Measurements from ENCODE around the gene EDAR. TPM values are rescaled to one million over a fixed set of nuclear protein-coding genes. Genes with fewer than 3 reads are reported as not detected.

EDAR gene
- total and polyA plus RNA-seq, 9 of the 15 experiments (the other 6 are each of a cell fraction or from before 2014, with no cell fraction given) = 0.01 TPM; not detected in 8

DNA sequence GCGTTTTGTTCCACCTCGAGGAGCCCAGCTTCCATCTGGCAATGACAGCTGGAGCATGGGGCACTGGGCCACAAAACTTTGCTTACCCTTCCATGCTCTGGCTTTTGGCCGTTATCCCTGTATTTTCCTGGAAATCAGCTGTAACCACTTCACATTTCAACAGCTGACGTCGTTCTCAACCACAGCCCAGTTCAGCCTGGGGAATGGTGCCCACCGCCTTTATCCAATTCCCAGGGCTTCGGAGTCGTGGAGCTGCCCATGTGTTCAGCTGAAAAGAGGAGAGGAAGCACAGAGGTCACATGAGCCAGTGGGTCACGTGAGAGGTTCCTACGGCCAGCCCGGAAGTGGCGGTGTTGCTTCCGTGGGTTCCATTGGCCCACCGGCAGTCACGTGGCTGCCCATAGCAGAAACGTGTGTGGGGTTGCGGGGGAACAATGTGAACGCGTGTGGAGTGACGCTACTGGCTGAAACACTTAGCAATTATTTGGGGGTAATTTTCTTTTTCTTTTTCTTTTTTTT is 16.7 kb upstream of the EDAR start (continued):
- TF ChIP-seq, protein P1, sequence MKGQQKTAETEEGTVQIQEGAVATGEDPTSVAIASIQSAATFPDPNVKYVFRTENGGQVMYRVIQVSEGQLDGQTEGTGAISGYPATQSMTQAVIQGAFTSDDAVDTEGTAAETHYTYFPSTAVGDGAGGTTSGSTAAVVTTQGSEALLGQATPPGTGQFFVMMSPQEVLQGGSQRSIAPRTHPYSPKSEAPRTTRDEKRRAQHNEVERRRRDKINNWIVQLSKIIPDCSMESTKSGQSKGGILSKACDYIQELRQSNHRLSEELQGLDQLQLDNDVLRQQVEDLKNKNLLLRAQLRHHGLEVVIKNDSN (CRISPR knock-in tag; IDR thresholded peaks at IDR 0.05) = peak; percentile 95
- TF ChIP-seq SREBF2 (CRISPR knock-in tag; IDR thresholded peaks at IDR 0.05) = no peak
- no peak for TF ChIP-seq ZNF232 (CRISPR knock-in tag; IDR thresholded peaks at IDR 0.05)
- TF ChIP-seq MYC (IDR thresholded peaks at IDR 0.05; ENCODE audit: low read depth, low read length) = 0 out of 2 replicates have a peak, but pooled peaks have one; percentile 14
- no peak for TF ChIP-seq MYC (CRISPR knock-in tag; IDR thresholded peaks at IDR 0.05; ENCODE audit: borderline replicate concordance, low read depth)
- TF ChIP-seq SETDB1 (IDR thresholded peaks at IDR 0.05; ENCODE audit: low read length) = no peak
- no peak for TF ChIP-seq ZNF263 (CRISPR knock-in tag; IDR thresholded peaks at IDR 0.05; ENCODE audit: borderline replicate concordance)
- TF ChIP-seq, protein P2, sequence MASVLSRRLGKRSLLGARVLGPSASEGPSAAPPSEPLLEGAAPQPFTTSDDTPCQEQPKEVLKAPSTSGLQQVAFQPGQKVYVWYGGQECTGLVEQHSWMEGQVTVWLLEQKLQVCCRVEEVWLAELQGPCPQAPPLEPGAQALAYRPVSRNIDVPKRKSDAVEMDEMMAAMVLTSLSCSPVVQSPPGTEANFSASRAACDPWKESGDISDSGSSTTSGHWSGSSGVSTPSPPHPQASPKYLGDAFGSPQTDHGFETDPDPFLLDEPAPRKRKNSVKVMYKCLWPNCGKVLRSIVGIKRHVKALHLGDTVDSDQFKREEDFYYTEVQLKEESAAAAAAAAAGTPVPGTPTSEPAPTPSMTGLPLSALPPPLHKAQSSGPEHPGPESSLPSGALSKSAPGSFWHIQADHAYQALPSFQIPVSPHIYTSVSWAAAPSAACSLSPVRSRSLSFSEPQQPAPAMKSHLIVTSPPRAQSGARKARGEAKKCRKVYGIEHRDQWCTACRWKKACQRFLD (CRISPR knock-in tag; IDR thresholded peaks at IDR 0.05) = 0 out of 2 replicates have a peak, but pooled peaks have one; percentile 33
- TF ChIP-seq, protein P3, sequence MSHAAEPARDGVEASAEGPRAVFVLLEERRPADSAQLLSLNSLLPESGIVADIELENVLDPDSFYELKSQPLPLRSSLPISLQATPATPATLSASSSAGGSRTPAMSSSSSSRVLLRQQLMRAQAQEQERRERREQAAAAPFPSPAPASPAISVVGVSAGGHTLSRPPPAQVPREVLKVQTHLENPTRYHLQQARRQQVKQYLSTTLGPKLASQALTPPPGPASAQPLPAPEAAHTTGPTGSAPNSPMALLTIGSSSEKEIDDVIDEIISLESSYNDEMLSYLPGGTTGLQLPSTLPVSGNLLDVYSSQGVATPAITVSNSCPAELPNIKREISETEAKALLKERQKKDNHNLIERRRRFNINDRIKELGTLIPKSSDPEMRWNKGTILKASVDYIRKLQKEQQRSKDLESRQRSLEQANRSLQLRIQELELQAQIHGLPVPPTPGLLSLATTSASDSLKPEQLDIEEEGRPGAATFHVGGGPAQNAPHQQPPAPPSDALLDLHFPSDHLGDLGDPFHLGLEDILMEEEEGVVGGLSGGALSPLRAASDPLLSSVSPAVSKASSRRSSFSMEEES (CRISPR knock-in tag; IDR thresholded peaks at IDR 0.05) = peak; percentile 85
- TF ChIP-seq, protein P4, sequence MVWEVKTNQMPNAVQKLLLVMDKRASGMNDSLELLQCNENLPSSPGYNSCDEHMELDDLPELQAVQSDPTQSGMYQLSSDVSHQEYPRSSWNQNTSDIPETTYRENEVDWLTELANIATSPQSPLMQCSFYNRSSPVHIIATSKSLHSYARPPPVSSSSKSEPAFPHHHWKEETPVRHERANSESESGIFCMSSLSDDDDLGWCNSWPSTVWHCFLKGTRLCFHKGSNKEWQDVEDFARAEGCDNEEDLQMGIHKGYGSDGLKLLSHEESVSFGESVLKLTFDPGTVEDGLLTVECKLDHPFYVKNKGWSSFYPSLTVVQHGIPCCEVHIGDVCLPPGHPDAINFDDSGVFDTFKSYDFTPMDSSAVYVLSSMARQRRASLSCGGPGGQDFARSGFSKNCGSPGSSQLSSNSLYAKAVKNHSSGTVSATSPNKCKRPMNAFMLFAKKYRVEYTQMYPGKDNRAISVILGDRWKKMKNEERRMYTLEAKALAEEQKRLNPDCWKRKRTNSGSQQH (CRISPR knock-in tag; IDR thresholded peaks at IDR 0.05) = no peak
- TF ChIP-seq ESRRB (CRISPR knock-in tag; IDR thresholded peaks at IDR 0.05; ENCODE audit: borderline replicate concordance) = no peak
- TF ChIP-seq CBFA2T2 (conservative IDR thresholded peaks at IDR 0.05) = peak; percentile 76
- no peak for TF ChIP-seq FOXJ3 (CRISPR knock-in tag; IDR thresholded peaks at IDR 0.05)
- TF ChIP-seq, protein P5, sequence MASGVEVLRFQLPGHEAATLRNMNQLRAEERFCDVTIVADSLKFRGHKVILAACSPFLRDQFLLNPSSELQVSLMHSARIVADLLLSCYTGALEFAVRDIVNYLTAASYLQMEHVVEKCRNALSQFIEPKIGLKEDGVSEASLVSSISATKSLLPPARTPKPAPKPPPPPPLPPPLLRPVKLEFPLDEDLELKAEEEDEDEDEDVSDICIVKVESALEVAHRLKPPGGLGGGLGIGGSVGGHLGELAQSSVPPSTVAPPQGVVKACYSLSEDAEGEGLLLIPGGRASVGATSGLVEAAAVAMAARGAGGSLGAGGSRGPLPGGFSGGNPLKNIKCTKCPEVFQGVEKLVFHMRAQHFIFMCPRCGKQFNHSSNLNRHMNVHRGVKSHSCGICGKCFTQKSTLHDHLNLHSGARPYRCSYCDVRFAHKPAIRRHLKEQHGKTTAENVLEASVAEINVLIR (CRISPR knock-in tag; IDR thresholded peaks at IDR 0.05) = no peak
- TF ChIP-seq ZNF589 (CRISPR knock-in tag; IDR thresholded peaks at IDR 0.05; ENCODE audit: low read depth) = 0 out of 2 replicates have a peak, but pooled peaks have one; percentile 28
- TF ChIP-seq BCL6 (CRISPR knock-in tag; IDR thresholded peaks at IDR 0.05) = no peak
- 0 out of 2 replicates have a peak, but pooled peaks have one; percentile 9 for TF ChIP-seq ZNF76 (CRISPR knock-in tag; IDR thresholded peaks at IDR 0.05; ENCODE audit: borderline replicate concordance)

Measured in K562 (cell line).